ENCODE data around the gene MRPS14. TPM values are rescaled to one million over a fixed set of nuclear protein-coding genes. Genes with fewer than 3 reads are reported as not detected.

The MRPS14 gene
- total and polyA plus RNA-seq, 2 of the 4 experiments (the other 2 are of a cell fraction): 22.0 to 23.1 TPM

GRCh38 chr1:175072099-175072951, 49.1 kb upstream of the MRPS14 start:
- ChIA-PET CTCF (no interaction called here), POLR2A (ENCODE audit: unreplicated experiment) (no interaction called here)
- H3K18ac ChIP-seq (ENCODE audit: low read depth, low read length): no peak overlapping the region
- no peak overlapping the region for H3K14ac ChIP-seq (replicated peaks; ENCODE audit: low read depth, low read length)
- H3K27ac ChIP-seq (ENCODE audit: insufficient read depth, low read length): no peak overlapping the region
- H3K4me2 ChIP-seq (ENCODE audit: low read depth, low read length): no peak overlapping the region
- DNase-seq (peak; percentile 74), ATAC-seq (ENCODE audit: low read depth) (peak; percentile 79)
- H3K36me3 ChIP-seq (ENCODE audit: control insufficient read depth, insufficient read depth, low read length): no peaks in the 10 kb centered on the region
- no peak overlapping the region for H2BK120ac ChIP-seq (ENCODE audit: low read depth, low read length)
- WGBS, 2 experiments (ENCODE audit: extremely low coverage in 2 of 2, insufficient read length in 1 of 2): 60% methylated on average over 1 of the region's 10 CpGs; no CpG with 5 or more reads in 1 of the 2 experiments
- H3K4me1 ChIP-seq (ENCODE audit: control insufficient read depth, insufficient read depth, low read length): no peaks in the 10 kb centered on the region
- H3K56ac ChIP-seq (ENCODE audit: extremely low read depth, insufficient read depth, low read length): no peak overlapping the region
- no peak overlapping the region for H4K8ac ChIP-seq (ENCODE audit: low read depth in 2 of 2, low read length in 2 of 2)
- no peak overlapping the region for H2BK20ac ChIP-seq (ENCODE audit: low read depth, low read length)
- no peak for TF ChIP-seq MAFK (IDR thresholded peaks at IDR 0.05; ENCODE audit: low read depth, low read length)
- TF ChIP-seq SMC3 (IDR thresholded peaks at IDR 0.05; ENCODE audit: low read depth, low read length): no peak
- TF ChIP-seq POLR2A (IDR thresholded peaks at IDR 0.05; ENCODE audit: low read depth, low read length): no peak
- TF ChIP-seq CEBPB (IDR thresholded peaks at IDR 0.05; ENCODE audit: low read depth, low read length): no peak
- no peak for TF ChIP-seq CHD1 (IDR thresholded peaks at IDR 0.05; ENCODE audit: low read depth, low read length)
- TF ChIP-seq, protein P1, sequence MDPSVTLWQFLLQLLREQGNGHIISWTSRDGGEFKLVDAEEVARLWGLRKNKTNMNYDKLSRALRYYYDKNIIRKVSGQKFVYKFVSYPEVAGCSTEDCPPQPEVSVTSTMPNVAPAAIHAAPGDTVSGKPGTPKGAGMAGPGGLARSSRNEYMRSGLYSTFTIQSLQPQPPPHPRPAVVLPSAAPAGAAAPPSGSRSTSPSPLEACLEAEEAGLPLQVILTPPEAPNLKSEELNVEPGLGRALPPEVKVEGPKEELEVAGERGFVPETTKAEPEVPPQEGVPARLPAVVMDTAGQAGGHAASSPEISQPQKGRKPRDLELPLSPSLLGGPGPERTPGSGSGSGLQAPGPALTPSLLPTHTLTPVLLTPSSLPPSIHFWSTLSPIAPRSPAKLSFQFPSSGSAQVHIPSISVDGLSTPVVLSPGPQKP (IDR thresholded peaks at IDR 0.05; ENCODE audit: borderline replicate concordance, low read depth, low read length): no peak
- TF ChIP-seq, protein P2, sequence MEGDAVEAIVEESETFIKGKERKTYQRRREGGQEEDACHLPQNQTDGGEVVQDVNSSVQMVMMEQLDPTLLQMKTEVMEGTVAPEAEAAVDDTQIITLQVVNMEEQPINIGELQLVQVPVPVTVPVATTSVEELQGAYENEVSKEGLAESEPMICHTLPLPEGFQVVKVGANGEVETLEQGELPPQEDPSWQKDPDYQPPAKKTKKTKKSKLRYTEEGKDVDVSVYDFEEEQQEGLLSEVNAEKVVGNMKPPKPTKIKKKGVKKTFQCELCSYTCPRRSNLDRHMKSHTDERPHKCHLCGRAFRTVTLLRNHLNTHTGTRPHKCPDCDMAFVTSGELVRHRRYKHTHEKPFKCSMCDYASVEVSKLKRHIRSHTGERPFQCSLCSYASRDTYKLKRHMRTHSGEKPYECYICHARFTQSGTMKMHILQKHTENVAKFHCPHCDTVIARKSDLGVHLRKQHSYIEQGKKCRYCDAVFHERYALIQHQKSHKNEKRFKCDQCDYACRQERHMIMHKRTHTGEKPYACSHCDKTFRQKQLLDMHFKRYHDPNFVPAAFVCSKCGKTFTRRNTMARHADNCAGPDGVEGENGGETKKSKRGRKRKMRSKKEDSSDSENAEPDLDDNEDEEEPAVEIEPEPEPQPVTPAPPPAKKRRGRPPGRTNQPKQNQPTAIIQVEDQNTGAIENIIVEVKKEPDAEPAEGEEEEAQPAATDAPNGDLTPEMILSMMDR (conservative IDR thresholded peaks at IDR 0.05; ENCODE audit: low read depth, low read length): no peak
- no peak for TF ChIP-seq RFX5 (IDR thresholded peaks at IDR 0.05; ENCODE audit: low read depth, low read length)
- TF ChIP-seq MAZ (IDR thresholded peaks at IDR 0.05; ENCODE audit: borderline replicate concordance, low read depth, low read length): peak; percentile 50; the same call in 1 of the 2 replicates
- no peak for TF ChIP-seq FOS (IDR thresholded peaks at IDR 0.05; ENCODE audit: low read depth, low read length)
- TF ChIP-seq RAD21 (IDR thresholded peaks at IDR 0.05; ENCODE audit: low read length): no peak
- TF ChIP-seq, protein P3, sequence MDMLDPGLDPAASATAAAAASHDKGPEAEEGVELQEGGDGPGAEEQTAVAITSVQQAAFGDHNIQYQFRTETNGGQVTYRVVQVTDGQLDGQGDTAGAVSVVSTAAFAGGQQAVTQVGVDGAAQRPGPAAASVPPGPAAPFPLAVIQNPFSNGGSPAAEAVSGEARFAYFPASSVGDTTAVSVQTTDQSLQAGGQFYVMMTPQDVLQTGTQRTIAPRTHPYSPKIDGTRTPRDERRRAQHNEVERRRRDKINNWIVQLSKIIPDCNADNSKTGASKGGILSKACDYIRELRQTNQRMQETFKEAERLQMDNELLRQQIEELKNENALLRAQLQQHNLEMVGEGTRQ (IDR thresholded peaks at IDR 0.05; ENCODE audit: low read depth, low read length): peak; percentile 50; the same call in 1 of the 2 replicates
- TF ChIP-seq NFE2L2 (IDR thresholded peaks at IDR 0.05; ENCODE audit: low read depth, low read length): no peak
- TF ChIP-seq MXI1 (IDR thresholded peaks at IDR 0.05; ENCODE audit: borderline replicate concordance, low read depth, low read length): peak; percentile 45; the same call in 1 of the 2 replicates
- no peak for TF ChIP-seq RCOR1 (IDR thresholded peaks at IDR 0.05; ENCODE audit: insufficient replicate concordance, low read length)
- no peak overlapping the region for H3K4ac ChIP-seq (ENCODE audit: low read depth, low read length)
- no TSS peak for BruUV-seq (replicated peaks)
- no peak overlapping the region for H2BK15ac ChIP-seq (ENCODE audit: low read depth, low read length)
- peak overlapping the region; percentile 36 for H2AFZ ChIP-seq (replicated peaks; ENCODE audit: low read length, poor library complexity)
- no peaks in the 10 kb centered on the region for H3K79me1 ChIP-seq (ENCODE audit: low read depth in 1 of 2, low read length in 2 of 2)
- in situ Hi-C loops (cut with MboI; ENCODE audit: low sequenced_read_pairs) (no loop called here), intact Hi-C loops (cut with micrococcal nuclease) (no loop called here), dilution Hi-C loops (cut with HindIII; ENCODE audit: low sequenced_read_pairs, unreplicated experiment) (no loop called here)
- H2AK9ac ChIP-seq (replicated peaks; ENCODE audit: low read depth, low read length, poor library complexity): no peak overlapping the region
- no peak overlapping the region for H3K4me3 ChIP-seq (ENCODE audit: insufficient read depth, low read depth, low read length)
- H3K27me3 ChIP-seq (ENCODE audit: control insufficient read depth, insufficient read depth, low read length): peaks cover 2% of the 10 kb centered on the region; the same call in 1 of the 2 replicates
- H2AK5ac ChIP-seq (ENCODE audit: low read depth, low read length): no peak overlapping the region
- H3K9me1 ChIP-seq (ENCODE audit: insufficient read depth, low read length): no peaks in the 10 kb centered on the region
- no peak overlapping the region for H3K9ac ChIP-seq (ENCODE audit: low read depth, low read length)
- no peaks in the 10 kb centered on the region for H4K20me1 ChIP-seq (ENCODE audit: insufficient read depth, low read length)
- no peak overlapping the region for H3K23ac ChIP-seq (ENCODE audit: low read depth, low read length)
- no peak overlapping the region for H4K5ac ChIP-seq (ENCODE audit: low read depth, low read length)
- no peak overlapping the region for H4K91ac ChIP-seq (ENCODE audit: insufficient read depth, low read depth, low read length)
- H3K9me3 ChIP-seq (ENCODE audit: control insufficient read depth, insufficient read depth, low read length): no peaks in the 10 kb centered on the region
- no peak overlapping the region for H2BK5ac ChIP-seq (ENCODE audit: low read depth, low read length, poor library complexity, severe bottlenecking)

All from IMR-90 (cell line).